DMS 273 (cell line): Measurements from ENCODE around the gene METTL4.
A peak's percentile ranks its signal among the peaks of the same experiment; 100 is the strongest.

Source experiments
- DNase-seq: peaks from one replicate; lab custom pipeline; 2025; ENCODE audit not compliant: unreplicated experiment; lab: John Stamatoyannopoulos, UW

Gene METTL4

GRCh38 chr18:2564373-2564772, 6.9 kb downstream of the METTL4 start:
- DNase-seq = no peak

- DNase-seq = no peak
These were observed 12.1 kb downstream of the METTL4 start for GRCh38 chr18:2559249-2559648.

GRCh38 chr18:2557536-2557935, 13.8 kb downstream of the METTL4 start:
- no peak for DNase-seq

GRCh38 chr18:2555895-2556294, 15.4 kb downstream of the METTL4 start:
- DNase-seq = no peak

- no peak for DNase-seq
These were observed 16.6 kb downstream of the METTL4 start for GRCh38 chr18:2554696-2555095.

GRCh38 chr18:2551425-2551824, 19.9 kb downstream of the METTL4 start:
- DNase-seq = no peak

- no peak for DNase-seq
These were observed 21.8 kb downstream of the METTL4 start for GRCh38 chr18:2549462-2549861.

- peak; percentile 75 for DNase-seq
These were observed 23.7 kb downstream of the METTL4 start for GRCh38 chr18:2547477-2548087.

- DNase-seq = no peak
These were observed 26.1 kb downstream of the METTL4 start for GRCh38 chr18:2545155-2545554.

GRCh38 chr18:2541925-2542563, 29.3 kb downstream of the METTL4 start:
- peak; percentile 62 for DNase-seq

GRCh38 chr18:2540575-2540974, 30.7 kb downstream of the METTL4 start:
- DNase-seq = peak; percentile 62

GRCh38 chr18:2538844-2539243, 32.5 kb downstream of the METTL4 start:
- DNase-seq = peak; percentile 86

- peak; percentile 73 for DNase-seq
These were observed 33.1 kb downstream of the METTL4 start for GRCh38 chr18:2538236-2538635.

- no peak for DNase-seq
These were observed 34.0 kb downstream of the METTL4 start for GRCh38 chr18:2537296-2537695.

- DNase-seq = peak; percentile 13
These were observed 34.8 kb downstream of the METTL4 start for GRCh38 chr18:2536493-2536892.

GRCh38 chr18:2536063-2536462, 35.2 kb downstream of the METTL4 start:
- no peak for DNase-seq

- DNase-seq = no peak
These were observed 35.8 kb downstream of the METTL4 start for GRCh38 chr18:2535419-2535910.

- DNase-seq = no peak
These were observed 36.4 kb downstream of the METTL4 start for GRCh38 chr18:2534906-2535305.

- no peak for DNase-seq
These were observed 38.5 kb downstream of the METTL4 start for GRCh38 chr18:2532797-2533196.

GRCh38 chr18:2531751-2532150, 39.6 kb downstream of the METTL4 start:
- no peak for DNase-seq

GRCh38 chr18:2529154-2529553, 42.2 kb downstream of the METTL4 start:
- no peak for DNase-seq

GRCh38 chr18:2526329-2526728, 45.0 kb downstream of the METTL4 start:
- peak; percentile 80 for DNase-seq

- peak; percentile 57 for DNase-seq
These were observed 46.5 kb downstream of the METTL4 start for GRCh38 chr18:2524794-2525198.
